Measurements from ENCODE around the gene CHKA.

Gene CHKA

DNA sequence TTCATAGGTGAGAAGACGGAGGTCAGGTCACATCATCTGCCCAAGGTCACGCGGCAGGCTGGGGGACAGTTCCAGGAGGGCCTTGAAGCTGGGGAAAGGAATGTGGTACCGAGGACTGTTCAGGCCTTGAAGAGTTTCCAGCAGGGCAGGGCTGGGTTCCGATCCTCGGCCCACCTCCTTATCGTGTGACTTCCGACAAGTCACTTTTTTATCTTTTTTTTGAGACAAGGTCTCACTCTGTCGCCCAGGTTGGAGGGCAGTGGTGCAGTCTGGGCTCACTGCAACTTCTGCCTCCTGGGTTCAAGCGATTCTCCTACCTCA is 90.1 kb downstream of the CHKA start:
- DNase-seq (ENCODE audit: low read depth, low spot score): no peak

DNA sequence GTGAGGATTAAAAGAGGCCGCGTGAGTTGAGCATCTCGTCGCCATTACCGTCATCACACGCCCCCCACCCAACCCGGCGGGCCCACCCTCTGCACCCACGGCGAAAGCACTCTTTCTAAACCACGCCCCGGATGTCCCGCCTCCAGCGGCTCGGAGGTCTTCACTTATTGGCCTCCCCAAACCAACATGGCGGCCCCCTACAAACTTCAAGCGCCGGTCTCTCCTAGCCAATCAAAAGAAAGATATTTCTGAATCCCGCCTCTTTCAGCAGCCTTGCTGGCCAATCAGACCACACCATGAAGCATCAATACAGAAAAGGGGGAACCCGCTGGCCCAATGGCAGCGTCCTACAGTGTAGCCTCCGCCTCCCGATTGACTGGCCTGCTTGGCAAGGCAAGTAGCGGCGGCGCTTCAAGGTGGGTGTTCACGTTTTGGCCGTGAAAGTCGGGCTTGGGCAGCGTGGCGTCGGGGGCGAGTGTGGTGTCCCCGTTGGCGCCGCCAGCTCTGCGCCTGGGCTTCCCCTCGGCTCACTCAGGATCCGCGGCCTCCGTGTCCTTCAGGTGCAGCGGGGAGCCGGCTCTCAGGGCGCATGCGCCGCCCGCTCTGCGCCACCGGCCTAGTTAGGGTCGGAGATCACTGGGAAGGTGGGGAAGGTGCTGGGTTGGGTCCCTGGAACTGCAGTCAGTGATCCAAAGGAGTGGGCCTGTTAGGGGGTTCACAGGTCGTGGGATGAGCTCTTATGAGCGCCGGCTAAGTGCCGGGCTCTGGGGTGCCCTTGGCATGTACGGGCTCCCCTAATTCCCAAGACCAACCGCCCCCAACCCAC is 90.7 kb downstream of the CHKA start, which contains the start of gene NDUFS8:
Gene NDUFS8 (plus strand): TSS at position 364 of the 826 bp plus-strand sequence. CDS start 1,471 bp downstream, outside the sequence.
- peak; percentile 91 for DNase-seq (ENCODE audit: low read depth, low spot score)

DNA sequence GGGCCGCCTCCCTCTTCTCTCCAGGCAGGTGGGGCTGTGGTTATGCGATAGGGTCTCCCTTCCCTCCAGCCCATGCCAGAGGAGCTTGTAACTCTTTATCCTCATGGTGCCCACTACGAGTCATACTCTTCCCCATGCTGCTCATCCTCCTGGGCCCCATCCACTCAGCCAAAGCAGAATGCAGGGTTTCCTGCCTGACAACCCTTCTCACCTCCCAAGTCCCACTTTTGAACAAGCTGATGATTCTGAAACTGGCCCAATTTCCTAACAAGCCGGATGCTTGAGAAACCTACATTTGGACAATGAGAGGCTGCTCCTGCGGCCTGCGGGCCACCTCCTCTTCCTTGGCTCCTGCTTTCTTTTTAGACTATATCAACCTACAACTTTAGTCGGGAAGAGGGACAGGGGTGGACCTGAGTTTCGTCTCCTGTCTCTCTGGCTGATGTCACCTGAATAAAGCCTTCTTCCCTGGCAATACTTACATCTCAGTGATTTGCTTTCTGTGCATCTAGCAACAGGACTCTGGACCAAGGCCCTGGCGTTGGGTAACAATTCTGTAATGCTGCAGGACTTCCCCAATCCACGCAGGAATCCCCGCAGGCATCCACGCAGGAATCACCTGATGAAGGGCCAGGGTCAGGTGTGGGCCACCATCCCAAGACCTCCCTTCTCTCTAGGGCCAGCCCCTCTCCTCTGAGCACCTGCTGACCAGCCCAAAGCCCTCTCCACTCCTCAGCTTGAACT is 92.2 kb downstream of the CHKA start:
- DNase-seq (ENCODE audit: low read depth, low spot score): no peak

DNA sequence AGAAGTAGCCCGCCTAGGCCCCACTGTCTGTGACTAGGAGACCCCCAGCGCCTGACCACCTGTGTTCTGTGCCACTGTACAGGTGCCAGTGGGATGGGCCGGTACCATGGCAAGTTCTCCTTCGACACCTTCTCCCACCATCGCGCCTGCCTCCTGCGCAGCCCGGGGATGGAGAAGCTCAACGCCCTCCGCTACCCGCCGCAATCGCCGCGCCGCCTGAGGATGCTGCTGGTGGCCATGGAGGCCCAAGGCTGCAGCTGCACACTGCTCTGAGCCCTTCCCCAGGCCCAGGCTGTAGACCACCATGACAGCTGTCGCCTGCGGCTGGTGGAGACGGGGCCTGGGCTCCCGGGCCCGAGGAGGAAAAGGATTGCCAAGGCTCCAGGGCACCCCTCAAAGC is 93.5 kb downstream of the CHKA start:
- DNase-seq (ENCODE audit: low read depth, low spot score): no peak

DNA sequence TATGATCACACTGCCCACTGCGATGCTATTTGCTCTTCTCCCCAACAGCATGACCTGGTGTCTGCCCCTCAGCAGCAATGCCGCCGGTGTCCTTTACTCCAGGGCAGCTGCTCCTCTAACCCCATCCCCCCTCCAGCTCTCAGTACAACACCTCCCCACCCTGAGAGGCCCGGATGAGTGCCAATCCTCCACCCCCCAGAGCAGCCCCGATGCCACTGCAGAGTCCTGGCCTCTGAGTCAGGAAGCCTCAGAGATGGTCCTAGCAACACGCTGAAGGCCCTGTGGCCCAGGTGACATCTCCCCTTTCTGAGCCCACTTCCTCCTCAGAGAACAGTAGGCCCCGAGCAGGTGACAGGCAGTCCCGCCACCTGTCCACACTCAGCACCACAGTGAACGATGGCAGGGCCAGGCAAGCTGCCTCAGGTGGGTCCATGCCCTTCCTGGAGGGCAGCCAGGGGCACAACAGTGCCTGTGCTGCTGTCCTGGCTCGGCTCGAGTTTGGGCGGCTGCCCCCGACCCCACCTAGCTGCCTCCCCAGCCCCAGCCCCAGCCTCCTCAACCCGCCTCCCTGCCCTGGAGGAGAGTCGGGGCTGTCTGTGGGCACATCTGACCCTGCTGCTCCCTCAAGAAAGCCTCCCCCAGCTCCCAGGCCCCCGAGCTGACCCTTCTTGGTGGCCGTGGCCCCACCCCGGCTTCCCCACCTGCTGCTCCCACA is 94.6 kb downstream of the CHKA start:
- DNase-seq (ENCODE audit: low read depth, low spot score): no peak

DNA sequence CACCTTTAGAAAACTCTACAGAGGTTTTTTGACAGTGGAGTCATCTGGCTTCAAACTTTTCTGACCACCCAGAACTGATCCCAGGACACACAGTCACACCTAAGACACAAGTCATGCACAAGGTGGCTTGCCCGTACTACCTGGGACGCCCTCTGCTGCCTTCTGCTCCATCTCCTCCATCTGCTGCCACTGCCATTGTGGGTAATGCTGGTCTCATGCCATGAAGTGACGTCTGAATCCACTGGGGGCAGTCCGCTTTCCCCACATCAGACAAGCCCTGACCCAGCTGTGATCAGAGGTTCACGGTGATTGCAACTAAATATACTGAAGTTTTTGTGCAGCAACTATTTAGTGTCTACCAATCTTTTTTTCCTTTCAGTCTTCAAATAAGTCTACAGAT is 96.1 kb downstream of the CHKA start:
- DNase-seq (ENCODE audit: low read depth, low spot score): no peak

DNA sequence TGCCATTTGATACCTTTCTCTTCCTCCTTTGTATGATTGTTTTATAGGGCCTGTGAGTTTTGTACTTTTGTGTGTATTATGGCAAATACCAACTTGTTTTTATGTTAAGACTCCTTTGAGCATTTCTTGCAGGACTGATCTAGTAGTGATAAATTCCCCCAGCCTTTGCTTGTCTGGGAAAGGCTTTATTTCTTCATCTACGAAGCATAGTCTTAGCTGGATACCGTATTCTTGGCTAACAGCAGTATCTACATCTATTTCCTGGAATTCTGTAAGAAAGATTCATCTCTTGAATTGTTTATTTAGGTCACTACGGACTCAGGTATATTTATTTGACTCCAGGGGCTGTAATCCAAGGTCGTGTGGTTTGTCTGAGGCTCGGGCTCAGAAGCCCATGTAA is 96.7 kb downstream of the CHKA start:
- DNase-seq (ENCODE audit: low read depth, low spot score): no peak

DNA sequence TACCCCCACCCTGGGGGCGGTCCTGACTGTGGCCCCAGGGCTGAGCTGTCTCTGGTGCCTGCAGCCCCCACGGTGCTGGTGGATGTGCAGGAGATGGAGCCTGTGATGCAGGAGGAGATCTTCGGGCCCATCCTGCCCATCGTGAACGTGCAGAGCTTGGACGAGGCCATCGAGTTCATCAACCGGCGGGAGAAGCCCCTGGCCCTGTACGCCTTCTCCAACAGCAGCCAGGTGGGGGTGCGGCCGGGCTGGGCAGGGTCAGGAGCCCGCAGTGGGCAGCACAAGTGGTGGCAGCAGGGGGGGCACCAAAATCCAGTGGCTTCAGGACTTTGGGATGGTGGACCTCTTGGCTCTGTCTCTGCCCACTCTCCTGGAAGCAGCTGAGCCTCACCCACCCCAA is 98.7 kb downstream of the CHKA start:
- no peak for DNase-seq (ENCODE audit: low read depth, low spot score)

DNA sequence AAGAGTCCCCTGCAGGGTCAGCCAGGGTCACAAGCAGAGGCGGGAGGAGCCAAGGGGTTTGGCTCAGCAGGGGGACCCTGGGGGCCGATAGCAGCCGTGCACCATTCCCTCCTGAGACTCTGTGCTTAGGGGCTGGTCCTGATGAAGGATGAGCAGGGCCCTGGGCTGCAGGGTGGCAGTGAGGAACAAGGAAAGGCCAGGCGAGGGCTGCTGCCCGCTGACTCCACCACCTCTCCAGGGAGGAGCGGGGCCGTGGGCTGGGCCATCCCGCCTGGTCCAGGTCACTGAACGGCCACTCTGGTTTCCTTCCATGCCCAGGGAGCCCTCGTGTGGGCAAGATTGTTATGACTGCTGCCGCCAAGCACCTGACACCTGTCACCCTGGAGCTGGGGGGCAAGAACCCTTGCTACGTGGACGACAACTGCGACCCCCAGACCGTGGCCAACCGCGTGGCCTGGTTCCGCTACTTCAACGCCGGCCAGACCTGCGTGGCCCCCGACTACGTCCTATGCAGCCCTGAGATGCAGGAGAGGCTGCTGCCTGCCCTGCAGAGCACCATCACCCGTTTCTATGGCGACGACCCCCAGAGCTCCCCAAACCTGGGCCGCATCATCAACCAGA is 99.9 kb downstream of the CHKA start:
- DNase-seq (ENCODE audit: low read depth, low spot score): no peak

DNA sequence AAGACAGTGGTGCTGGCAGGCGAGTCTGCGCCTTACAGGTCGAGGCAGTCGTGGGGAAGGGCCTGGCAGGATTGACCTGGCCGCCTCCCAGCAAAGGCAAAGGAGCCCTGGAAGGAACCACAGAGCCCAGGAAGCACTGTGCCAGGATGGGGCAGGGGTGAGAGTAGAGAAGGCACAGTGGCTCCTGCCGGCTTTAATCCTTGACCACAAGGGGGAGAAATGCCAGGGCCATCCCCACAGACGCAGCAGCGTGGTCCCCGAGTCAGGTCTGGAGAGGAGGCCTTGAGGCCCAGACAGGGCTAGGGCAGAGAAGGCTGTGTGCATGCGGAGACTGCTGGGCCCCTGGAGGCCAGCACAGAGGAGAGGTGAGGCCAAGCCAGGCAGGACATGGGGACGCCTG is 100.6 kb downstream of the CHKA start:
- no peak for DNase-seq (ENCODE audit: low read depth, low spot score)

DNA sequence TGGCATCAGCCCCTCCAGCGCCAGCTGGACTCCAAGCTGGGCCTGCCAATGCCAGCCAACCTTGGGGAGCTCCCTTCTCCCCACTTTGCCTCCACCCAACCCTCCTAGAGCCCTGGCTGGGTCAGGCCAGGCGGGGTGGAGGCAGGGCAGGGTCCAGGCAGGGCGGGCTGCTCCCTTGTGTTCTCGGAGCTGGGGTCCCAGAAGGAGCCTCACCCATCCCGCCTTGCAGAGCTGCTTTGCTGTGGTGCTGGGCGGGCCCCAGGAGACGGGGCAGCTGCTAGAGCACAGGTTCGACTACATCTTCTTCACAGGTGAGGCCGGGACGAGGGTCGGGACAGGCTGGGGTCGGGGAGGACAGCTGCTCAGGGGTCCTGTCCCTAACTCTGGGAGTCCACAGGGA is 101.7 kb downstream of the CHKA start:
- DNase-seq (ENCODE audit: low read depth, low spot score): no peak

DNA sequence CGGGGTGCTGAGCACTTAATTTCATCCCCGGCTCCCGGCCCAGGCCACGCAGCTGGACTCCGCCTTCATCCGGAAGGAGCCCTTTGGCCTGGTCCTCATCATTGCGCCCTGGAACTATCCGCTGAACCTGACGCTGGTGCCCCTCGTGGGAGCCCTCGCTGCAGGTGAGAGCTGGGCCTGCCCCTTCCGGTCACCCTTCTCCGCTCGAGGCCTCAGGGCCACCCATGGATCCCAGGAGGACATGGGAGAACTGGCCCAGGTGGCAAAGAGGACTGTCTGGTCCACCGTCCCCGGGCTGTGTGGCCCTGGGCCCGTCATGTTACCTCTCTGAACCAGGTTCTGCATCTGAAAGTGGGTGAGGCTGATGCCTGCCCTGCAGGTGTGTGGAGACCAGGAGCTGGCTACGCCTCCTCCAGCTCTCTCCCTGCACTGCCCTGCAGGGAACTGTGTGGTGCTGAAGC is 102.4 kb downstream of the CHKA start:
- DNase-seq (ENCODE audit: low read depth, low spot score): no peak

DNA sequence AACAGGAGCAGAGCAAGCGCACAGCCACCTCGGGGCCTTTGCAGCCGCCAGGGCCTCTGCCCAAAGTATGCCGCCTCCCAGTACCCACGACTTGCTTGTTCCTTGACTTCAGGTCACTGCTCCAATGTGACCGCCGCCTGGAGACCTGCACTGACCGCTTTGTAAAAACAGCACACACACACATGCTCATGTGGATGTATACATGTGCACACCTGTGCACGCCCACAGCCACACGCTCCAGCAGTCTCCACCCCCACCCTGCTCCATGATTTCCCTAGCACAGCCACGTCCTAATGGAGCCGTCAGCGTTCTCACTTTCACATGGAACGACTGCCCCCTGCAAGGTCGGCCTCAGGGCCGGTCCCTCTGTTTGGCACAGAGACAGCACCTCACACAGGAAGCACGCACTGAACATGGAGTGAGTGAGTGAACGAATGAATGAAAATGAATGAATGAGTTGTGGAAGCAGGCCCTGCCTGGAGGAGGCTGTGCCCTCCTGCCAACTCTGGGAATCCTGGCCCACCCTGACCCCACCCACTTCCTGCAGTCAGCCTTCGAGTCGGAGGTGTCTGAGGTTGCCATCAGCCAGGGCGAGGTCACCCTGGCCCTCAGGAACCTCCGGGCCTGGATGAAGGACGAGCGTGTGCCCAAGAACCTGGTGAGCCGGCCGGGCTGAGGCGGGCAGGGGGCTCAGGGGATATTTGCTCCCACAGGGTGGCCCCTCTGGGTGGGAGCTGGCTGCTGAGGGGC is 103.0 kb downstream of the CHKA start:
- no peak for DNase-seq (ENCODE audit: low read depth, low spot score)

DNA sequence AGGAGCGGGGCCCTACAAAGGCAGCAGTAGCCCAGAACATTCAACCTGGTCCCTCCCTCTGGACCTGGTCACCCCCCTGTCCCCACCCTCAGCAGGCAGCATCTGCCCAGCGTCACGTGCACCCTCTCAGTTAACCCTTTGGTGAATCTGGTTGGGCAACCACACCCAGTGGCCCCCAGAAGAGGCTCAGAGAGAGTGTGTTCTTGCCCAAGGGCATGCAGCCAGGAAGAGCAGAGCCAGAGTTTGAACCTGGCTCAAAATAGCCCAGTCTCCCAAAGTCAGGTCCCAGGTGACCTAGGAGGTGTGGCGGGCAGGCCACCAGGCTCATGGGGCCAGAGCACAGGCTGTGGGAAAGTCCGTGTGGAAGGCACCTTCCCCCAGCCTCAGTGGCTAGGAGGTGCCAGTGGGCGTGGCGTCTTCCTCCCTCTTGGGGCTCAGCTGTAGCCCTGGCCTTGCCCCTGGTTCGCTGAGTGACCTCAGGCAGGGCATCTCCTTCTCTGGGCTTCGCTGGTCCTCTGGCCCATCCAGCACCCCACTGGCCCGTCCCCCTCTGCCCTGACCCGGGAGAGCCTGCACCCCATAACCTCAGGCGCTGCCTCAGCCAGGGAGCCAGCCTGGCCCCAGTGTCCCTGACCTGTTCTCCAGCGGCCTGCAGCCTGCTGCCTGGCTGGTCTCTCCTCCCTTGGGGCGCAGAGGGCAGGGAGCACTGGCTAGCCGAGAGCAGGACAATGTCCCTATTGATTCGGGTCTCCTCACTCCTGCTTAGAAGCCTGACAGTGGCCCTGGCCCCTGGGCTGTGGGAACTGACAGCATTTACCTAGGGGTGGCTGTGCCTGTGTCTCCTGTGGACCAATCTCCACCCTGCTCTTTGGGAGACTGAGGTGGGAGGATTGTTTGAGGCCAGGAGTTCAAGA is 104.0 kb downstream of the CHKA start:
- no peak for DNase-seq (ENCODE audit: low read depth, low spot score)

DNA sequence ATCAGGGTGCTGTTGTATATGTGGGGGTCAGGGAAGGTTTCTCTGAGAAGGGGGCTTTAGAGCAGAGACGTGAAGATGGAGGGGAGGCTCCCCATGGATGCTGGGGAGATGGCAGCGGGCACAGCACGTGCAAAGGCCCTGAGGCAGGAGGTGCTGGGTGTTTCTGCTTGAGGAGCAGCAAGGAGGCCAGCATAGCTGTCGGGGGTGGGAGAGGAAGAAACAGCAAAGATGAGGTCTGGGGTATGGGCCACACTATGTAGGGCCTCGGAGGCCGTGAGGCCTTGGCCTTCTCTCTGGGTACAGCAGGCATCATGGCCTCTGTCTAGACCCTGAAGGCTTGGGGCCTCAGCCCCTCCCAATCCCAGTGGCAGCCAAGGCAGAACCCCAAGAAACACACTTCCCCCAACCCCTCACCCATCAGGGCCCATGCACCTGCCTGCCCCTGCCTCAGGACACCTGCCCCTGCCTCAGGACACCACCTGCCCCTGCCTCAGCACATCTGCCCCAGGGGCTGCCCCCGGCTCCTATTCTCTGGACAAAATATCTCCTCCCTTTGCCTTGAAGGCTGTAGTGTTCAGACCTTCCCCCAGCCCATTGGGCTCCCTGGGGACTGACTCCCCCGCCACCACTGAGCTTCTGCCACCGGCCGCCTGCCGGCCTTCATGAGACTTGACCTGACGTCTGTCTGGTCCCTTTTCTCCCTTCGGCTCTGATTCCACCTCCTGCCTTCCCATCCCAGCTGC is 104.9 kb downstream of the CHKA start:
- no peak for DNase-seq (ENCODE audit: low read depth, low spot score)

DNA sequence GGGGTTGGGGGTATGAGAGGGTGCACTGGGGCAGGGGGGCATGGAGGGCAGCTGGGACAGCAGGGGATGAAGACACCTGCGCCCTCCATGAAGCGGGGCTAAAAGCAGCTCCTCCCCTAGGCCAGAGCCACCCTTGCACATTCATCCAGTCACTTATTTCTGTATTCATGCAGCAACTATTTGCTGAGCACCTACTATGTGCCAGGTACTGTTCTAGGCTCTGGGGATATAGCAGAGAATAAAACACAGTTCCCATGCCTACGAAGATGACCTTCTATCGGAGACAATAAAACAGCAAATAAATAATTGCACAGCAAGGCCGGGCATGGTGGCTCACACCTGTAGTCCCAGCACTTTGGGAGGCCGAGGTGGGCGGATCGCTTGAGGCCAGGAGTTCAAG is 105.7 kb downstream of the CHKA start:
- DNase-seq (ENCODE audit: low read depth, low spot score): no peak

DNA sequence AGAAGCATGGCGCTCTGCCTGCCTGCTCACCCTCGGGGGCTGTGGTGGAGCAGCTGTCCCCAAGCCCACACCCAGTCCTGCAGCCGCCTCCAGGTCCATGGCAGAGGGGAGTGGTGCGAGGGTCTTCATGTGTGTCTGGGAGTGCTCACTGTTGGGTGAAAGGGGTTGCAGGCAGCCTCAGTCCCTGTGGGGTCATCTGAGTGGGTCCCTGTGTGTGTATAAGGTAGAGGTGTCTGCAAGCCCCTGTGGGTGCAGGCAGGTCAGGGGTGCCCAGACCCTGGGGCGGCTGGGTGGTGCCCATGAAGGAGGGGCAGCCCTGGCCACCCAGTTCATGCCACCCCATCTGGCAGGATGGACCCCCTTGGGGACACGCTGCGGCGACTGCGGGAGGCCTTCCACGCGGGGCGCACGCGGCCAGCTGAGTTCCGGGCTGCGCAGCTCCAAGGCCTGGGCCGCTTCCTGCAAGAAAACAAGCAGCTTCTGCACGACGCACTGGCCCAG is 106.2 kb downstream of the CHKA start:
- no peak for DNase-seq (ENCODE audit: low read depth, low spot score)

DNA sequence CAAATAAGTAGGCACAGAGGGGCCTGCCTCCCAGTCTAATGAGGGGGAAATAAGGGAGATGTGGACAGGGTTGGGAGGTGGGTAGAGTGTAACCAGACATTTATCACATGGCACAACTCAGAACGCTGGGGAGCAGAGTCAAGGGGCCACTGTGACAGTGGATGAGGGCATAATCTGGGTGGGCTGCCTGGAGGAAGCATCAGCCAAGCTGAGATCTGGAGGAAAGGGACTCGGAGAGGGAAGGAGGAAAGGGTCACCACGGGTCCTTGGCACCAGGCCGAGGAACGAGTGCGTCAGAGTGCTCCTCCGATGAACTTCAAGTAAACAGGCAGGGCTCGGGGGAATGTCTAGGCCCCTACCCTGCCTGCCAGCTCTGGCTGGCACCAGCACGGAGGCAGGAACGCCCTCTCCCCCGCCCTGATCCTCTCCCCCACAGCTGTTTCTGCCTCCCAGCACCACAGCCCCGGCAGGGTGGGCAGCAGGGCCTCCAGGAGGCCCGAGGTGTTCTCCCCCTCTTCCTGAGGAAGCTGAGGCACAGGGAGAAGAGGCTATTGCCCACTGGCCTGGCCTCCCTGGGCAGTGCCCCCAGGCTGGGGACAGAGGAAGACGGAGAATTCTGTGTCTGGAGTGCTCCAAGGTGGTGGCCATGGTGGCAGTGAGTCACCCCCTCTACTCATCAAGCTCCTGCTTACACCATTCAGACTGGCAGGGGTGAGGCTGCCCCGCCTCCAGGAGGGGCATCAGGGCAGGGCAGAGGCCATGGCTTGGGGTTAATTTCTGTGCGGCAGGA is 106.8 kb downstream of the CHKA start:
- DNase-seq (ENCODE audit: low read depth, low spot score): no peak

Data from activated CD4-positive, CD25-positive, alpha-beta regulatory T cell treated with anti-CD3 and anti-CD28 coated beads, Interleukin-2, amount 50 U/mL, for 16 hours (primary cell).